Neutrophil (primary cell): ENCODE measurements around the gene ITPKB.

ENCODE experiments used
- H3K27ac ChIP-seq: fragments of 200-600 bp; sonication (generic); 2 replicates; pipeline ENCODE4 v1.5.1; 2016; ENCODE audit warnings: mild to moderate bottlenecking, moderate library complexity
- H3K27me3 ChIP-seq: fragments of 200-600 bp; sonication (generic); 2 replicates; pipeline ENCODE4 v1.6.0; 2016; ENCODE audit warnings: mild to moderate bottlenecking
- H3K36me3 ChIP-seq: fragments of 200-600 bp; sonication (generic); 2 replicates; pipeline ENCODE4 v1.5.1; 2017
- H3K4me1 ChIP-seq, 2 experiments: fragments of 200-600 bp in 1 of 2; sonication (generic) in 1 of 2; 1 replicate in 1 of 2; 2 replicates in 1 of 2; pipeline versions ENCODE4 v1.5.1 to v1.6.1; 2013 to 2016; ENCODE audit warnings: low read depth in 1 of 2, low read length in 1 of 2, mild to moderate bottlenecking in 1 of 2, moderate library complexity in 1 of 2; ENCODE audit not compliant: control insufficient read depth in 1 of 2, insufficient read depth in 1 of 2
- H3K4me3 ChIP-seq, 2 experiments: fragments of 200-600 bp in 1 of 2; sonication (generic) in 1 of 2; 1 replicate in 1 of 2; 2 replicates in 1 of 2; pipeline ENCODE4 v1.5.1; 2013 to 2016; ENCODE audit warnings: low read depth in 1 of 2, low read length in 1 of 2, mild to moderate bottlenecking in 1 of 2, moderate library complexity in 1 of 2
- H3K9me3 ChIP-seq: fragments of 200-600 bp; sonication (generic); 2 replicates; pipeline ENCODE4 v1.5.1; 2016
- TF ChIP-seq, protein P1 (sequence below): fragments of 200-600 bp; sonication (generic); IDR thresholded peaks from 2 replicates; pipeline ENCODE4 v1.5.1; 2016; ENCODE audit warnings: antibody characterized with exemption

Gene ITPKB

DNA sequence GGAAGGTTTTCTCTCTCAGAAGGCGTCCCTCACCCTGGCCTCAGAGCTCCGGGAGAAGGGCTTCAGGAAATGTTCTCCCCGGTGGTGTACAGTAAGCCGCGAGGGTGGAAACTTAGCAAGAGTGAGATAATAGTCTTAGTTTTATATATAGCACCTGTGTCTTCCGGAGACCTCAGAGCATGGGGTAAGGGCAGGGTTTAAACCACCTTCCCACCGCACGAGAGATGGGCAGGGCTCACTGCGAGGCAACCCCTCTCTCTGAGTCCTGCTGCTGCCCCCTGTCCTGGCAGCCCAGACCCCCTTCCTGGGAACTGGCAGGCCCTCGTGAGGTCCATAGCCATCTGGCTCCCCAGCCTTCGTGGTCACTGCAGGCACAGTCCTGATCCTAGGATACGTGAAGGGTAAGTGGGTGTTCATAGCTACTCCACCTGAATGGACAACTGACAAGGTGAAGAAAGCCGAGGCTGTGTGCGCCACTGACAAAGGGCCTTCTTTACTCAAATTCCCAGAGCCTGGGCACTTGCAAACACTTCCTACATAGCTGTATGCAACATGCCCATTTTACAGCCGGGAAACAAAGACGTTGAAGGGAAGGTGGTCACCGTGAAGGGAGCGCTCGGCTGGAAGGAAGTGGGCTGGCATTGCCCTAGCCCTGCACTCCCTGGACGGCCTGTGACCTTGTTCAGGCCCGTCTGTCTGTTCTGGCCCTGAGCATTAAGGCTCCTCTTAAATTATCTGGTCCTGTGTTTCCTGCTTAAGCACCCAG lies 26.9 kb downstream of the ITPKB start:
- TF ChIP-seq, protein P1, sequence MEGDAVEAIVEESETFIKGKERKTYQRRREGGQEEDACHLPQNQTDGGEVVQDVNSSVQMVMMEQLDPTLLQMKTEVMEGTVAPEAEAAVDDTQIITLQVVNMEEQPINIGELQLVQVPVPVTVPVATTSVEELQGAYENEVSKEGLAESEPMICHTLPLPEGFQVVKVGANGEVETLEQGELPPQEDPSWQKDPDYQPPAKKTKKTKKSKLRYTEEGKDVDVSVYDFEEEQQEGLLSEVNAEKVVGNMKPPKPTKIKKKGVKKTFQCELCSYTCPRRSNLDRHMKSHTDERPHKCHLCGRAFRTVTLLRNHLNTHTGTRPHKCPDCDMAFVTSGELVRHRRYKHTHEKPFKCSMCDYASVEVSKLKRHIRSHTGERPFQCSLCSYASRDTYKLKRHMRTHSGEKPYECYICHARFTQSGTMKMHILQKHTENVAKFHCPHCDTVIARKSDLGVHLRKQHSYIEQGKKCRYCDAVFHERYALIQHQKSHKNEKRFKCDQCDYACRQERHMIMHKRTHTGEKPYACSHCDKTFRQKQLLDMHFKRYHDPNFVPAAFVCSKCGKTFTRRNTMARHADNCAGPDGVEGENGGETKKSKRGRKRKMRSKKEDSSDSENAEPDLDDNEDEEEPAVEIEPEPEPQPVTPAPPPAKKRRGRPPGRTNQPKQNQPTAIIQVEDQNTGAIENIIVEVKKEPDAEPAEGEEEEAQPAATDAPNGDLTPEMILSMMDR: no peak
- H3K27me3 ChIP-seq: no peaks in the 10 kb centered on the region
- H3K4me3 ChIP-seq: no peak overlapping the region
- no peaks in the 10 kb centered on the region for H3K9me3 ChIP-seq
- peaks cover 34 to 50% of the 10 kb centered on the region in 2 experiments for H3K4me1 ChIP-seq
- H3K27ac ChIP-seq: peak overlapping the region; percentile 61
- peaks cover 12% of the 10 kb centered on the region for H3K36me3 ChIP-seq

DNA sequence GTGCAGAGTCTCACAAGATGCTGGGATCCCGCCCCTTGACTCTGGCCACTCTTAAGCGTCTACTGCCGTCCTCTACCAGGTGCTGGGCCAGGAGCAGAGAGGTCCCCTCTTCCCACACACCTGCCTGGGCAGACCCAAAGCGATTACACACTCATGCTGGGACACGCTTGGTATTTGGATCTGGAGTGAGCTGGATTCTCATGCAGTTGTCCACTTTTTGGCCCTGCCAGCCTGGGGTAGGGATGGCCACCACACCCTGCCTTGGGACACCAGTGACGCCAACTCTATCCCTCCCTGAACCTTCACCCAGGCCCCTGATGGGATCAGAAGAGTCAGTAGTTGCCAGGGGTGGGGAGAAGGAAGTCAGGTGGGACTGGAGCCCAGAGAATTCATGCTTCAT lies 28.6 kb downstream of the ITPKB start:
- TF ChIP-seq, protein P1: no peak
- peak overlapping the region; percentile 61 for H3K27ac ChIP-seq
- H3K9me3 ChIP-seq: no peaks in the 10 kb centered on the region
- peaks cover 12% of the 10 kb centered on the region for H3K36me3 ChIP-seq
- H3K4me3 ChIP-seq: no peak overlapping the region
- no peaks in the 10 kb centered on the region for H3K27me3 ChIP-seq
- H3K4me1 ChIP-seq: peaks cover 22 to 36% of the 10 kb centered on the region in 2 experiments

DNA sequence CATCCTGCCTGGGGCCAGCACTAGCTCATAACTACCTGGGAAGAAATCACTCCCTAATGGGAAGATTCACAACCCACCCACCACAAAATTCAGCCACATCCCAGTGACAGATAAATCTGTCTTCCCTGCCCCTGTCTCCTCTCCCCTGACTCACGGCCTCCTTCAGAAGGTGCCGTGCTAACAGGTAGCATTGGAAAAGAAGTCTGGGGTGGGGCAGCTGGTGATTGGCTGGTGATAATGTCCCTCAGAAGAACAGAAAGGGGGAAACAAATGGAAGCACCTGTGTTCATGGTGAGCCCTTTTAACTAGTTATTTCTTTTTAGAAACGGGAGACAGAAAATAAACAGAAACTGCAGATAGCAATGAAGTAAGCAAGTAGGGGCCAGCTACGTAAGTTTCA lies 29.1 kb downstream of the ITPKB start:
- no peaks in the 10 kb centered on the region for H3K9me3 ChIP-seq
- TF ChIP-seq, protein P1: no peak
- peak overlapping the region; percentile 61 for H3K27ac ChIP-seq
- peaks cover 22 to 36% of the 10 kb centered on the region in 2 experiments for H3K4me1 ChIP-seq
- H3K4me3 ChIP-seq: no peak overlapping the region
- H3K27me3 ChIP-seq: no peaks in the 10 kb centered on the region
- H3K36me3 ChIP-seq: peaks cover 12% of the 10 kb centered on the region

DNA sequence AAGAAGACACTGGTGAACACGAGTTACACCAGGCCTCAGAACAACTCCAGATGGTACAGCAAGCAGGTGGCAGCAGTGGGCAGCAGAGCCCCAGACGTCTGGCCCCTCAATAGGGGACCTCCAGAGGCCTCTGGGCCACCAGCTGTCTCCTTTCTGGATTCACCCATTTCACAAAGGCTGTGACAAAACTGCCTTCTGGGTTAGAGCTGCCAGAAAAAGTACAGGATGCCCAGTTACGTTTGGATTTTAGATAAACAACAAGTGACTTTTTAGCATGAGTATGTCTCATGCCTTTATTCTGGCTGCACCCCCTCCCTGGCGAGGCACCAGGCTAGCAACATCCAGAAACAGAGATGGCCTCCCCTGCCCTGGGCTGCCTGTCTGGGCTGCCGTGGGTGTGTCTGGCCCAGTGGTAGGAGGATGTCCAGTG lies 30.1 kb downstream of the ITPKB start:
- Histone ChIP-seq H3K27me3 (no peaks in the 10 kb centered on the region), H3K9me3 (no peaks in the 10 kb centered on the region), H3K36me3 (peaks cover 12% of the 10 kb centered on the region), H3K4me1 (peaks cover 24 to 39% of the 10 kb centered on the region in 2 experiments), H3K27ac (peak overlapping the region; percentile 61), H3K4me3 (no peak overlapping the region)
- TF ChIP-seq, protein P1: no peak

DNA sequence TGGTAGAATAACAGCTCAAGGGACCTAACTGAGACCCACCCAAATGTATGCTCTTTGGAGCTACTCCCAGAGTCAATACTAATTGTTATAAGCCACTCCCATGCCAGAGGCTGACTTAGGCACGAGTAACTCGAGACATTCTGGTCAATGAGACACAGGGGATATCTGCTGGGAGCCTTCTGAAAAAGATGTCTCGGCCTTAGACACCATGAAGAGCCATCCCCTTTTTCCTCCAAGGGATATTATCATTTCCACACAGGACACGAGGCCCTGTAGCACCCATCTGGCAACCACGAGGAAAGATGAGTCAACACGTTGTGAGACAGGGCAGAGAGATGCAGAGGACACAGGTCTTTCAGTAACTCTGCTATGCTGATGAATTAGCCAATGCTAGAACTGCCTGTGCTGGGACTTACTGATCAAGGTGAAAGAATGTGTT lies 30.7 kb downstream of the ITPKB start:
- H3K4me1 ChIP-seq: peaks cover 28 to 45% of the 10 kb centered on the region in 2 experiments
- H3K27ac ChIP-seq: peak overlapping the region; percentile 61
- no peaks in the 10 kb centered on the region for H3K9me3 ChIP-seq
- peaks cover 12% of the 10 kb centered on the region for H3K36me3 ChIP-seq
- TF ChIP-seq, protein P1: no peak
- H3K27me3 ChIP-seq: no peaks in the 10 kb centered on the region
- no peak overlapping the region for H3K4me3 ChIP-seq
